Measurements from ENCODE around the gene B3GNT4. TPM values are rescaled to one million over a fixed set of nuclear protein-coding genes. Genes with fewer than 3 reads are reported as not detected.

B3GNT4 gene
- total RNA-seq, 3 donors from 2014 or later: 0.26 to 0.82 (median 0.66) TPM

- DNase-seq (no peak), ATAC-seq (peak; percentile 2)
- no peak for TF ChIP-seq CTCF (IDR thresholded peaks at IDR 0.05)
- H3K4me3 ChIP-seq: no peak overlapping the region
- intact Hi-C loops (cut with DNase I, micrococcal nuclease): no loop called here
- no peaks in the 10 kb centered on the region for H3K36me3 ChIP-seq (ENCODE audit: low read depth)
- peaks cover 8% of the 10 kb centered on the region for H3K4me1 ChIP-seq (ENCODE audit: low read depth)
- no peaks in the 10 kb centered on the region for H3K9me3 ChIP-seq
These were observed 901 bp downstream of the B3GNT4 start for GRCh38 chr12:122204167-122205052.

- Histone ChIP-seq H3K36me3 (ENCODE audit: low read depth) (no peaks in the 10 kb centered on the region), H3K9me3 (no peaks in the 10 kb centered on the region), H3K4me3 (no peak overlapping the region), H3K4me1 (ENCODE audit: low read depth) (peaks cover 8% of the 10 kb centered on the region)
- no peak for TF ChIP-seq CTCF (IDR thresholded peaks at IDR 0.05)
- intact Hi-C loops (cut with DNase I, micrococcal nuclease): no loop called here
- DNase-seq: no peak
- ATAC-seq: no peak
These were observed 1.8 kb downstream of the B3GNT4 start for GRCh38 chr12:122205053-122205925.

- Histone ChIP-seq H3K4me1 (ENCODE audit: low read depth) (peaks cover 5% of the 10 kb centered on the region), H3K4me3 (no peak overlapping the region), H3K36me3 (ENCODE audit: low read depth) (no peaks in the 10 kb centered on the region), H3K9me3 (no peaks in the 10 kb centered on the region)
- intact Hi-C loops (cut with DNase I, micrococcal nuclease): no loop called here
- no peak for DNase-seq
- no peak for ATAC-seq
- TF ChIP-seq CTCF (IDR thresholded peaks at IDR 0.05): no peak
These were observed 2.8 kb downstream of the B3GNT4 start for GRCh38 chr12:122206111-122206881.

- DNase-seq (no peak), ATAC-seq (no peak)
- no peaks in the 10 kb centered on the region for H3K36me3 ChIP-seq (ENCODE audit: low read depth)
- no peak overlapping the region for H3K4me3 ChIP-seq
- H3K9me3 ChIP-seq: no peaks in the 10 kb centered on the region
- intact Hi-C loops (cut with DNase I, micrococcal nuclease): no loop called here
- H3K4me1 ChIP-seq (ENCODE audit: low read depth): peaks cover 5% of the 10 kb centered on the region
- TF ChIP-seq CTCF (IDR thresholded peaks at IDR 0.05): no peak
These were observed 3.5 kb downstream of the B3GNT4 start for GRCh38 chr12:122206976-122207375.

- no peak for TF ChIP-seq CTCF (IDR thresholded peaks at IDR 0.05)
- peaks cover 5% of the 10 kb centered on the region for H3K4me1 ChIP-seq (ENCODE audit: low read depth)
- H3K4me3 ChIP-seq: no peak overlapping the region
- no peaks in the 10 kb centered on the region for H3K9me3 ChIP-seq
- DNase-seq (no peak), ATAC-seq (no peak)
- intact Hi-C loops (cut with DNase I, micrococcal nuclease): no loop called here
- H3K36me3 ChIP-seq (ENCODE audit: low read depth): no peaks in the 10 kb centered on the region
These were observed 3.9 kb downstream of the B3GNT4 start for GRCh38 chr12:122207391-122207790.
